ENCODE measurements around the gene DOCK4.

The DOCK4 gene

GRCh38 chr7:112211348-112211907 lies 5.2 kb upstream of the DOCK4 start:
- in situ Hi-C loops (cut with MboI; ENCODE audit: low pct_unique_long_range_greater_than_20kb, low sequenced_read_pairs, unreplicated experiment) = no loop called here
- DNase-seq (ENCODE audit: low spot score) = no peak
- TF ChIP-seq, protein P1, sequence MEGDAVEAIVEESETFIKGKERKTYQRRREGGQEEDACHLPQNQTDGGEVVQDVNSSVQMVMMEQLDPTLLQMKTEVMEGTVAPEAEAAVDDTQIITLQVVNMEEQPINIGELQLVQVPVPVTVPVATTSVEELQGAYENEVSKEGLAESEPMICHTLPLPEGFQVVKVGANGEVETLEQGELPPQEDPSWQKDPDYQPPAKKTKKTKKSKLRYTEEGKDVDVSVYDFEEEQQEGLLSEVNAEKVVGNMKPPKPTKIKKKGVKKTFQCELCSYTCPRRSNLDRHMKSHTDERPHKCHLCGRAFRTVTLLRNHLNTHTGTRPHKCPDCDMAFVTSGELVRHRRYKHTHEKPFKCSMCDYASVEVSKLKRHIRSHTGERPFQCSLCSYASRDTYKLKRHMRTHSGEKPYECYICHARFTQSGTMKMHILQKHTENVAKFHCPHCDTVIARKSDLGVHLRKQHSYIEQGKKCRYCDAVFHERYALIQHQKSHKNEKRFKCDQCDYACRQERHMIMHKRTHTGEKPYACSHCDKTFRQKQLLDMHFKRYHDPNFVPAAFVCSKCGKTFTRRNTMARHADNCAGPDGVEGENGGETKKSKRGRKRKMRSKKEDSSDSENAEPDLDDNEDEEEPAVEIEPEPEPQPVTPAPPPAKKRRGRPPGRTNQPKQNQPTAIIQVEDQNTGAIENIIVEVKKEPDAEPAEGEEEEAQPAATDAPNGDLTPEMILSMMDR (IDR thresholded peaks at IDR 0.05; ENCODE audit: extremely low read depth, insufficient read depth, missing control alignments) = no peak

GRCh38 chr7:112207765-112208164 lies 1.6 kb upstream of the DOCK4 start:
- in situ Hi-C loops (cut with MboI; ENCODE audit: low pct_unique_long_range_greater_than_20kb, low sequenced_read_pairs, unreplicated experiment) = no loop called here
- TF ChIP-seq, protein P1 (IDR thresholded peaks at IDR 0.05; ENCODE audit: extremely low read depth, insufficient read depth, missing control alignments) = no peak
- DNase-seq (ENCODE audit: low spot score) = no peak

GRCh38 chr7:112206991-112207592 lies 893 bp upstream of the DOCK4 start:
- in situ Hi-C loops (cut with MboI; ENCODE audit: low pct_unique_long_range_greater_than_20kb, low sequenced_read_pairs, unreplicated experiment) = no loop called here
- TF ChIP-seq, protein P1 (IDR thresholded peaks at IDR 0.05; ENCODE audit: extremely low read depth, insufficient read depth, missing control alignments) = no peak
- peak; percentile 28 for DNase-seq (ENCODE audit: low spot score)

- in situ Hi-C loops (cut with MboI; ENCODE audit: low pct_unique_long_range_greater_than_20kb, low sequenced_read_pairs, unreplicated experiment) = no loop called here
- TF ChIP-seq, protein P1 (IDR thresholded peaks at IDR 0.05; ENCODE audit: extremely low read depth, insufficient read depth, missing control alignments) = no peak
- peak; percentile 50 for DNase-seq (ENCODE audit: low spot score)
Measured at GRCh38 chr7:112205343-112206237, 609 bp downstream of the DOCK4 start.

- peak; percentile 24 for DNase-seq (ENCODE audit: low spot score)
- in situ Hi-C loops (cut with MboI; ENCODE audit: low pct_unique_long_range_greater_than_20kb, low sequenced_read_pairs, unreplicated experiment) = no loop called here
- TF ChIP-seq, protein P1 (IDR thresholded peaks at IDR 0.05; ENCODE audit: extremely low read depth, insufficient read depth, missing control alignments) = no peak
Measured at GRCh38 chr7:112204499-112205342, 1.5 kb downstream of the DOCK4 start.

DNA sequence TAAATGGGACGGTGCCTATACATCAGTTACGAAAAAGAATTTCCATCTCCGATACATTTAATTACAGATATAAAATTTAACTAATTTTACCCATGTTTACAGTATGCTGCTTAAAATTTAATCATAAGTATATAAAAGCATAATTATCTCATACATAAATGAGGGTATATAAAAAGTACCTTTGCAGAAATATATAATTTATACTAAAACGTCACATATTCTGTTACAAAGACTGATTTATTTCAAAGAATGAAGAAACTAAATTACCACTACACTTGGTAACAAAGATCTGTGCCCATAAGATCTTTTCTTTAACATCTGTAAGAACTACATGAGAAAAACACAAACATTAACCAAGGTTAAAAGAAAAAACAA lies 2.8 kb downstream of the DOCK4 start:
- TF ChIP-seq, protein P1 (IDR thresholded peaks at IDR 0.05; ENCODE audit: extremely low read depth, insufficient read depth, missing control alignments) = no peak
- DNase-seq (ENCODE audit: low spot score) = no peak
- in situ Hi-C loops (cut with MboI; ENCODE audit: low pct_unique_long_range_greater_than_20kb, low sequenced_read_pairs, unreplicated experiment) = no loop called here

Measured in GM13977 (cell line).